GM21367 (cell line): ENCODE measurements around the gene ERICH2.
"Not testable (repeated sequence)": the region's sequence is repeated elsewhere in the genome, so short reads cannot be mapped to it uniquely, and the experiment has no call there.

Experiments
- ATAC-seq: cut with Tn5 transposase; IDR thresholded peaks from one replicate; pipeline ENCODE4 v1.9.1; 2021; ENCODE audit not compliant: unreplicated experiment

Gene ERICH2

GRCh38 chr2:170770008-170770605, at the start of gene ERICH2:
ERICH2 (plus strand) TSS chr2:170770378; CDS start chr2:170770682, 304 bp downstream.
- peak; percentile 46 for ATAC-seq

GRCh38 chr2:170721678-170722077, 48.5 kb upstream of the ERICH2 start:
- no peak for ATAC-seq

GRCh38 chr2:170722301-170722700, 47.9 kb upstream of the ERICH2 start:
- no peak for ATAC-seq

GRCh38 chr2:170723446-170723958, 46.7 kb upstream of the ERICH2 start:
- no peak for ATAC-seq

GRCh38 chr2:170733798-170734600, 36.2 kb upstream of the ERICH2 start:
- ATAC-seq: no peak

- not testable (repeated sequence) for ATAC-seq
These were observed 35.6 kb upstream of the ERICH2 start for GRCh38 chr2:170734601-170735000.

GRCh38 chr2:170736628-170737027, 33.5 kb upstream of the ERICH2 start:
- ATAC-seq: no peak

GRCh38 chr2:170737406-170737805, 32.8 kb upstream of the ERICH2 start:
- ATAC-seq: no peak

- ATAC-seq: no peak
These were observed 32.4 kb upstream of the ERICH2 start for GRCh38 chr2:170737821-170738220.

- no peak for ATAC-seq
These were observed 31.1 kb upstream of the ERICH2 start for GRCh38 chr2:170739048-170739447.

- ATAC-seq: no peak
These were observed 30.6 kb upstream of the ERICH2 start for GRCh38 chr2:170739507-170740046.

GRCh38 chr2:170740660-170741059, 29.5 kb upstream of the ERICH2 start:
- no peak for ATAC-seq

- no peak for ATAC-seq
These were observed 28.2 kb upstream of the ERICH2 start for GRCh38 chr2:170742000-170742399.

GRCh38 chr2:170742896-170743529, 27.2 kb upstream of the ERICH2 start:
- ATAC-seq: no peak

GRCh38 chr2:170743530-170744239, 26.5 kb upstream of the ERICH2 start:
- no peak for ATAC-seq

GRCh38 chr2:170744248-170745002, 25.8 kb upstream of the ERICH2 start:
- no peak for ATAC-seq

GRCh38 chr2:170745305-170745704, 24.9 kb upstream of the ERICH2 start:
- no peak for ATAC-seq

GRCh38 chr2:170747921-170748320, 22.3 kb upstream of the ERICH2 start:
- ATAC-seq: no peak

GRCh38 chr2:170751555-170751954, 18.6 kb upstream of the ERICH2 start:
- not testable (repeated sequence) for ATAC-seq

GRCh38 chr2:170761572-170761971, 8.6 kb upstream of the ERICH2 start:
- ATAC-seq: no peak
